Kidney capillary endothelial cell (primary cell): ENCODE data around the gene GPR55.

Source experiments
- DNase-seq: peaks from one replicate; pipeline ENCODE4 v3.0.0-alpha.2; 2018; ENCODE audit warnings: low spot score

GPR55 gene

DNA sequence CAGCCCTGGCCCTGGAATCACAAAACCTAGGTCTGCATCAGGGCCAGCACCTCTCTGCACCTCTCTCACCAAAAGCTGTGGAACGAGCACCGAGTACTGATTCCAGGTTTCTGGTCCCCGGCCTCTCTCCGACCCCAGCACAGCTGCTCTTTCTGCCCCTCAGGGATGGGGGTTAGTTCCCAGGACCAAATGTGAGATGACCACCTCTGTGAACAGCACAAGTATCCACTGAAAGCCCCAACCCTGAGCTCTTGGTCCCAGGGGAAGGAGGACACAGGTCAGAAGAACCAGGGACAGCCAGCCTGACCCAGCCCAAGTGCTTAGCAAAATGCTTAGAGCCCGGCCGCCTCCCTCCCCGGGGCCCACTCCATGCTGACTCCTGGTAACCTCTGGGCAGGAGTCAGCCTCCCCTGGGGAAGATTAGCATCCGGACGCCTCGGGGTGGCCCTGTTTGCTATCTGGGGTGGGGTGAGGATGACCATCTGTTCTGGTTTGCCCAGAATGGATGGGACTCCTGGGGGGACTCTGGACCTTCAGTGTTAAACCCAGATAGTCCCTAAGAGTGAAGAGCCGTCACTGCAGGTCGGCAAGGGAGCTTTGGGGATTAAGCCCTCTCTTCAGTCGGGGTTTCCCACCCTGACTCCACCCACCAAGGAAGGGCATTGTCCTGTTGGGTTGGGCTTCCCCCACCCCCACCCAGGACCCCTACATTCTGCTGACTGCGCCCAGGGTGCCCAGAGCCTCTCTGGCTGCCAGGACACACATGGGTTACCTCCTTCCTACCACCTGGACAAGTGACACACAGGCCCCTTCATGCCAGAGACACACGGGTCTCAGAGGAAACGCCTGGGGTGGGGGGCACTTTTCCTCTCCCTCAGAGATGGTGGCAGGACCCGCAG is 9.4 kb upstream of the GPR55 start:
- no peak for DNase-seq

DNA sequence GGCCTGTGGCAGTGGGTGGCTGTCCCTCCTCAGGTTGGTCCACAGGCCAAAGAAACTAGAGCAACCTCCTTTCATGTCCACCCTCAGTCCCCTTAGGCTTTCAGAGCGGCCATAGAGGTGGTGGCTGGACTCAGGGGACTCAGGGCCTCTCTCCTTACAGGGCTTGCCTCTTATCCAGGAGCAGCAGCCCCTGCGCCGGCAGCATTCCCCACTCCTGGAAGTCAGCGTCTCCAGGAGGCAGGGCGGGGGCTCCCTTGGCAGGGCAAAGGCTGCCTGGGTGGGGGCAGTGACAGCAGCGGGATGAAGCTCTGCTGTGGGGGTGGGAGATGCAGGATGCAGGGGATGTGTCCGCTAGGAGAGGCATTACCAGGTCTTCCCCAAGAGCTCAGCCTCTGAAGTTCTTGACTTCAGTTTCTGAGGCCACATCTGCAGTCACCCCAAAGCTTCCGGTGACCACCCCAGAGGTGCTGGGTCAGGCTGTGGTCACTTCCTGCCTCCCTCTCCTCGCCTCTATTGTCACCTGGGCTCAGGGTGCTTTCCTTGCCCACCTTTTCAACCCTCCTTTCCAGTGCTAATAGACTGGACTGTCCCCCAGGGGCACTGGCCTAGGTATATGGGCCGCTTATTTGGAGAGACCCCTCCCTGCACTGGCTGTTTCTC is 8.6 kb upstream of the GPR55 start:
- no peak for DNase-seq

DNA sequence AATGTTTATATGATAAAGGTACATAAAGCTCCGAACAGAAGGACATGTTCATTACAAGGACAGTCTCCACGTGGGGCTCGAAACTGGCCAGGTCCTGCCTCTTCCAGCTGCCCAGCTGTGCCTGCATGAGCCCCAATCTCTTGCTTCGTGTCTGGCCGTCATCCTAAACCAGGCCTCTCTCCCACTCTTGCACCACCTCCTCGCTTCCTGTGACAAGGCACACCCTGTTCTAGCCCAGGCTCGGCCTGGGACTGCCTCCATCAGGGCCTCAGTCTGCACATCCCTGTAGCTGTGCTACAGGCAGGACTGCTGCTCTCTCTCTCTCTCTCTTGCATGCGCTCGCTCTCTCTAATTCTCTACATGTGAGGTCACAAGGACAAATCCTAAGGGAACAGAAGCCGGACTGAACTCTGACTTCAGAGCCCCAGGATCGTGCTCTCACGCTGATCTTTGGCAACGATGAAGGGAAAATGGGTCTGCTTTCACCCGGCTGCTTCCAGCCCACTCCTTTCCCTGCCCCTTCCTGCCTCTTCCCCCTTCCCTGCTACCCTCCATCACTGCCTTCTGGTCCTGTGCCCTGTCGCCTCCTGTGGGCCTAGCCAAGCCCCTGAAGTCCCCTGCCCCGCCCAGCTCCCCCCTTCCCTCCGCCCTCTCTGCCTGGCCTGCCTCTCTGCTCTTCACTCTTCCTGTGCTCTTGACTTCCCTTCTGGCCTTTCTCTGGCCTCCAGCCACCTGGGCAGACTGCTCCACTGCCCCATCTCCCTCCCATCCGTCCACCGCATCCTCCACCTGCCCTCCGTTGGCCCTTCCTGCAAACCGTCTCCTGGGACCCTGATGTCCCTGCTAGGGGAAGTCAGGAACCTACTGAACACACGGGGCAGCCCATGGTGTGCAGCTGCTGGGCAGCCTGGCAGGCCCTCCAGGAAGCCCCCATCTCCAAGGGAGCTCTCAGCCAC is 7.8 kb upstream of the GPR55 start:
- DNase-seq, result no peak

DNA sequence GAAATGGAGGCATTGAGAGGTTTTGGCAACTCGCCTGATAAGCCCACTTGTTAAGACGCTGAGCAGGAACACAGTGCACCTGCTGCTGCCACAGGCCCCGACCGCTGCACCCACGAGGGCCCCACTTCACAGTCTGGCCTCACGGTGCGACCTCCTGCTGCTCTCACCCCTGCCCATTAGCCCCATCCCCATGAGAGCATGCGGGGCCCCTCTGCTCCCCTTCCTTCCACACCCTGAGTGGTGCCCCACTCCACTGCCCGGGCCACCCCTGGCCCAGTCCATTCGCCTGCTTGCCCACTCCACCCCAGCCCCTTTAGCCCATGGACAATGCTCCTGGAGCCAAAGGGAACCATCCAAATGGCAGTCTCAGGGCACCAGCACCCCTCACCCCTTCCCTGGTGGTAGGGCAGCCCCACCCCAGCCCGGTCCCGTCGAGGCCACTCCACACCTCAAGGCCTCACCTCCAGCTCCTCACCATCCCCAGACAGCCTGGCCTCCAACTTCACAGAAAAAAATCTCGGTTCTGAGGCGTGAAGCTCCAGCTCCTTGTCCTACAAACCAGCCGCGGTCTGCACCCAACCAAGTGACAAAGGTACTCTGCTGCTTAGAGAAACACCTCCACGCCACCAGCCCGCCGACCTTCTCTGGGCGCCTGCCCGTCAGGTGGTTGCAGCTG is 6.7 kb upstream of the GPR55 start:
- no peak for DNase-seq

DNA sequence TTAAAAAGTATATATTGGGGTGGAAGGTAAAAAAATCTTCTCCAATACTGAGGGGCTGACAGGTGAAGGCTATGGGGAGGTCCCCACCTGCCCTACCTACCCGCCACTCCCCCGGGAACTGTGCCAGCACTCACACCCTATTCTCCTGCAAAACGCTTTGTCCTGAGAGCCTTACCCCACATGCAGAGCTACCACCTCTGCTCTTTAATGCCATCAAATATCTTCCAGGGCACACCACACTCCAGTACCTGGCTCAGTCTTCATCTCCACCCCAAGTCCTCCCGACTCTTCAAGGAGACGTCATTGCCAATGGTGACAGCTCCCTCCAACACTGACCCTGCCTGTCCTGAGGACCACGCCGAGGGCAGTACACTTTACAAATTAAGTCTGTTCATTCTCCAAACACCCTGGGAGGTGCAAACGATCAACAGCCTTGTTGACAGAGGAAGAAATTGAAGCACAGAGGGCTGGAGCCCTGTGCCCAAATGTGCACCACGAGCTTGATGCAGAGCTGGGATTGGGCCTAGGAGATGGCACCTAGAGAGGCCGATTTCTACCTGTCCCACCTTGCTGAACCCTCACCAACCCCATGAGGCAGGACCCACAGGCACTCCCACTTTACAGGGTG is 6.0 kb upstream of the GPR55 start:
- no peak for DNase-seq

DNA sequence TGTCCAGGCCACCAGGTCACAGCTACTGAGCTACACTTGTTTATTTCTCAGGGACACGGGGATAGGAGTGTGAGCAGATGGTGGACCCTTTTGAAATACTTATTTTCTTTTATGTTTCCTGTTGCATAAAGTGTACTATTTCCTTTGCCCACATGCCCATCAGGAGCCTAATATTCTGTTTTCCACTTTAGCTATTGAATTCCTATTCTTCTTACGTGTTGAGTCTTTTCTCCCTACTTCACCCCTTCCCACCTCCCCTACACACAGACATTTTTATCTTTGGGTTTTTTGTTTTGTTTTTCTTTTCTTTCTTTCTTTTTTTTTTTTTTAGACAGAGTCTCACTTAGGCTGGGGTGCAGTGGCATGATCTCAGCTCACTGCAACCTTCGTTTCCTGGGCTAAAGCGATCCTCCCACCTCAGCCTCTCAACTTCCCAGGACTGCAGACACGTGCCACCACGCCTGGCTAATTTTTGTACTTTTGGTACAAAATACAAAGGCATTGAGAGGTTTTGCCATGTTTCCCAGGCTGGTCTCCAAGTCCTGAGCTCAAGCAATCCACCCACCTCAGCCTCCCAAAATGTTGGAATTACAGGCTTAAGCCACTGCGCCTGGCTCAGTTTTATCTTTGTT is 5.2 kb upstream of the GPR55 start:
- no peak for DNase-seq

DNA sequence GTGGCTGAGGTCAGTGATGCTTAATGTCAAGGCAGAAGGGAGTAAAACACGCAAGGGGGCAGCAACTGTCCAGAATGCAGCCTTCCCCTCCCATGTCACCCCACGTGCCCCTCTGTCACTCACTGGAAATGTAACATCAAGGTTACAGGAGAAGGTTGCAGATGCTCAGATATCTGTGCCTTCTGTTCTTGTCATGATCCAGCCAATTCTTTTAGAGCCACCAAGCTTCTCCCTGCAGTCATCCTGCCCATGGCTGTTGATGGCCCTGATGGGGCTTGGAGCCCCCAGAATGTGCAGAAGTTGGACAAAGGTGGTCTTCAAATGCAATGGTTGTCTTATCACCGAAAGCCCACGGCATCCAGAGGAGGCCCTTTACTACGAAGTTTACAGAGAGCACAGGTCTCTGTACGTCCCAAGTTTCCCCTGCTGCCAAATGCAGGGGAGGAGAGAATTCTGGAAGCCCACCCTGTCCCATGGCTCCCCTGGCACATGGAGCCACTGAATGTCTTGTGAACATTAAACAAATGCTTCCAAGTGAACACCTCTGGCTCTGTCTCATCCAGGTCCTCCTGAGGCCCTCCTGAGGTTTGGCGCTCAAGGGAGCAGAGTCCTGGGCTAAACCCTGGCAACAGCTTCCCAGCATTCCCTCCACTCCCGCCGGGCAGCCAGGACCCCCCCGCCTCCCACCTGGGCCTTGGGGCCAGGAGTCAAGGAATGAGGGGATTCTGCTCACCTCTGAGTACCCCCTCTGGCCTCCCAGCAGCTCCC is 4.5 kb upstream of the GPR55 start:
- no peak for DNase-seq

DNA sequence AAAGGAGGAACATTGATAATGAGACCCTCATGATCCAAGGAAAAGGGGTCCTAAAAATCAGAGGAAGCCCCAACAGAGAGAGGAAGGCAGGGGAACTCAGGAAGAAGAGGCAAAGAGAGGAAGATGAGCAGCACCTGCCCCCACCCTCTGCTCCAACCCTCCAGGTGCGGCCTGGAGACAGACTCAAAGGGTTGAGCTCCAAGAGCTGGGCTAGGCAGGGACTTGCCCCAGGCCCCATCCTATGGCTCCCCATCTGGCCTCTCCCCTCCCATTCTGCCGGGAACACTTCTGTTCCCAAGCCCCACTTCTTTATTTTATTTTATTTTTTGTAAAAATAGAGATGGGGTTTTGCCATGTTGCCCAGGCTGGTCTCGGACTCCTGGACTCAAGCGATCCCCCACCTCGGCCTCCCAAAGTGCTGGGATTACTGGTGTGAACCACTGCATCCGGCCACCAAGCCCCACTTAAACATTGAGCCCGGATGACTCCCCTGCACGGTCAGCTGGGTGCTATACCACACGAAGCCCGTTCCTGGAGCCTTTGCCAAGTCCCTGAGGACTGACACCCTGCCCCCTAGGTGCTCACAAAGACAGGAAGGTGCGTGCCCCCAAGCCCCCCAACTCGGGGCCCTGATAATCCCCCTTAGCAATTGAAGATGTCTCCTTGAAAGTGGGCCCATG is 3.8 kb upstream of the GPR55 start:
- DNase-seq, result no peak

DNA sequence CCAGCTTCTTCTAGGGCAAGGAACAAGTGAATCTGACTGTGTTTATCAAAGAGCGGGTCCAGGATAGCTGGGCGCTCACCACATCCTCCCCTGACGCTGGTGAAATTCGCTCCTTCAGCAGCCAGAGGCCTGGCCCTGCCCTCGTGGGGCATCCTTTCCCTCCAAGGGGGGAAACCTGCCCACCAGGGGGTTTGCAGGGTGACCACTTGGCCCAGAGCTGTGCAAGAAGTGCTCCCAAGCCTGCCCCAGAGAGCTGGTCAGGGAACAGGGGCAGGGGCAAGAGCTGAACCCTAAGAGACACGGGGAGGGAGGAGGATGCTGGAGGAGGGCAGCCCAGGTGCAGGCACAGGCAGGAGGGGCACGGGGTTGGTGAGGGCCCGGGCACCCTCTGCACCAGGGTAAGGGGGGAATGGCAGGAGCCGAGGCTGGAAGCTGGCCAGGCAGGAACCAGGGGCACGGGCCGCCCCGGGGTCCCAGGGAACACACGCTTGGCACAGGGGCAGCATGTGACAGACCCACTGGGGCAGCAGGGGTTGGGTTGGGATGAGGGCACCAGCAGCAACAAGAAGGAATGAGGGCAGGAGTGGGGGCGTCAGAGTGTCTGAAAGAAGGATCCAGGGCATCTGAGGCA is 2.8 kb upstream of the GPR55 start:
- DNase-seq, result no peak

DNA sequence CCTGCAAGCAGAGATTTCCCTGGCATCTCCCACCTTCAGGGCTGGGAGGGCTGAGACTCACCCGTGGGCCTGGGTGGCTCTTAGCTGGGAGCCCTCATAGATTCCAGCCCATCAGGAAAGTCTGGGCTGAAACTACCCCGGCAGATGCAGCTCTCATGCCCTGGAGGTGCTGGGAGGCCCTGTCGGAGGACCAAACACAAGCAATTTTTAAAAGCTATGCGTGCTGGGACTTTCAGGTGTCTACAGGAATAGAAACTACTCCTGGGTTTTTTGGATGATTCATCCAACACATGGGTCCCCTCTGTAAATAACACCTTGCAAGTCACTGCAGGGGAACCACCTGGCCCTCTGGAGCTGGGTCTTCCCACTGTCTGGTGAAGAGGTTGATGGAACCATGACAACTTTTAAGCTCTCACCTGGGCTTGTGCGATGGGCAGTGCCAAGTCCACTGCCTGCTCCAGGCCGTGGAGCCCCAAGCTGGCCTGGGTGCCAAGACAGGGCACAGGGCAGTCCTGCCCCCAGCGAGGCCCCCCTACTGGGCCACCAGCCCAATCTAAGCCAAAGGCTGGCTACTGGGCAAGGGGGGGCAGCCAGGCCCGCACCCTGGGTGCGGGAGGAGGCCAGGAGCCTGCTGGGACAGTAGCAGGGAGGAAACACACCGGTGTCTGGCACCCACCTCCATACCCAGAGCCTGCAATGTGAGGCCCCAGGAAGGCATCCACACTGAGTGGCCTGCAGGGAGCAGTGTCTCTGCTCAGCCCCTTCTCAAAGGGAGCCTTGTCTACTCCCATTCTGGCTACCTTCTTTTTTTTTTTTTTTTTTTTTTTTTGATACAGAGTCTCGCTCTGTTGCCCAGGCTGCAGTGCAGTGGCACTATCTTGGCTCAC is 1.1 kb upstream of the GPR55 start:
- DNase-seq, result no peak

DNA sequence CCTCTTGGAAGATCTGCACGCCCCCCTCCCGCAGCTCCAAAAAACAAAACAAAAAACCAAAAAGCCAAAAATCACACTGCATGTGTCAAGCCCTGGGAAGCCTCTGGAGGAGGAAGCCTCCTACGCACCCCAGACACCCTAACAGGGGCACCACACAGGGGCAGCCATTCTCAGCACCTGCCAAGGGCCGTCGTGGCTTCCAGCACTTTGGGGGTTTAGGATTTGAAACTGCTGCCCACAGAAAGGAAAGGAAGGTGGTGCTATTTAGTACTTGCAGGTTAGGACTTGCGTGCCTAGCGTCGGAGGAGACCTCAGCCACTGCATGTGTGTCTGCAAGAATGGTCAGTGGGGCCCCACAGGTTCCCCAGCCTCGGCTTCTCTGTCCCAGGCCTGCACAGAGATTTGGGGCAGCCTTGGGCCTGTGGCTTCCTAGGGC is 419 bp upstream of the GPR55 start:
- DNase-seq, result no peak

DNA sequence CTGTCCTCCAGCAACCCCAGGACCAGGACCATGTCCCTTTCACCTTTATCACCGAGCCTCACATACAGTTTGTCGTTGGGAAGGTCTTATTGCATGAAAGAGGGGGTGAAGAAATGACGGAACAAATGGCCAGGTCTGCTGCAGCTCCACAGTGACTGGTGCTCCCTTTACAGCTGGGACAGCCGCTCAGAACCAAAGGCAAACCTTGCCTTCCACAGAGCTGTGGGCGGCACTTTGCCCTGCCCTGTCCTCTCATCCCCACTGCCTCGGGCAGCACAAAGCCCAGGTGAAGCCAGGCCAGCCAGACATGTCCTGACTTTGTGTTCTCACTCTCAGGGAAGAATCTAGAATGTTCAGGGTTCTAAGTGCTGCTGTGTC is 961 bp downstream of the GPR55 start:
- DNase-seq, result no peak

DNA sequence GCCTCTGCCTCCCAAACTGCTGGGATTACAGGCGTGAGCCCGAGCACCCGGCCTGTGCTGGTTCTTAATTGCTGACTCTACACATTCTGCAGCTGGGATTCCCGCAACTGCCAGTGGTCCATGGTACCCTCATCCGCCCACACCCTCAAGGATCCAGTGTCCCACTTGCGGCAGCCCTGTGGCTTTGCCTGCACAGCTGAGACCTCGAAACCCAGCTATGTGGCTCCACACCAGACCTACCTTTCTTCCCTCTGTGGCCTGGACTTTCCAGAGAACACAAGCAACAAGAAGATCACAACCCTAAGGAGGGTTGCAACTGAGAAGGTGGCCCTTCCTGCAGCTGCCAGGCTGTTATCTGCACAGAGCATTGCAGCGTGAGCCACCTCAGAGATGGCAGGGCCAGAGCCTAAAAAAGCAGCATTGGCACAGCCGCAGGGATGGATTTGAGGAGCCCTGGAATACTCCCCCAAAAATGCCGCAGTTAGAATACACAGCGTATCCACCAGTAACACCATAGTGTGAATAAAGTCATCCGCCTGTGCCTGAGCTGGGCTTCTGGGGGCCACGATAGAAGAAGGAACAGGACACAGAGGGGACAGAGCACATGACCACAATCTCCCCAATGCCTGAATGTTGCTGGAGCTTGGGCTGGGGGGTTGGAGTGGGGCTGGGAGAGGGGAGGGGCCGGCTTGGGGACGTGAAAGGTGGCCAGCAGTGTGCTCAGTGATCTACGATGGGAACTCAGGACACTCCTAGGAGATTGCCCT is 1.9 kb downstream of the GPR55 start:
- no peak for DNase-seq

DNA sequence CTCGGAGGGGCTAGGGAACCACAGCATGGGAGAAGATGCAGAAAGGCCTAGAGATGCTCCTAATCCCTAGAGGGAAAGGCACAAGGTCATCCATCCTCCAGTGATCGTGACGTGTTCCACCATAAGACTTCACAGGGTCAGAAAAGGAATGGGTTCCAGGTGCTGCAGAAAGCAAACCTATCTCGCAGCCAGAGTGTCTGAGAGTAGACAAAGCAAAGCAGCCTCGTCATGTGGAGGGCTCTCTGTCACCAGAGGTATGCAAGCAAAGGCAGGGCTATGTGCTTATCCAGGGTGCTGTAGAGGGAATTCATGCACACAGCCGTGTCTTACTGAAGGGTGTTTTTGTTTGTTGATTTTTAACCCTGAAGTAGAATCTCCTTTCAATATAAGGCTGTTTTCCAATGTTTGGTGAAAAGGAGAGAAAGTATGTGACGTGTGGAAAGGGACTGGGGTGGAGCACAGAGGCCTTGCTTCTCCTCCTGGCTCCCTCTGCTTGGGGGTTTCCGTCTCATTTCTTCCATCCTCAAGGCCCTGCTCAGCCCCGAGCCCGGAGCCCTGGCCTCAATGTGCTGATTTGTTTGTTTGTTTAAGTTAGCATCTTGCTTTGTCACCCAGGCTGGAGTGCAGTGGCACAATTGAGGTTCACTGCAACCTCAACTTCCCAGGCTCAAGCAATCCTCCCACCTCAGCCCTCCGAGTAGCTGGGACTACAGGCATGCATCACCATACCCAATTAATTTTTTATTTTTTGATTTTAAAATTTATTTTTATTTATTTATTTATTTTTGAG is 3.0 kb downstream of the GPR55 start:
- no peak for DNase-seq

DNA sequence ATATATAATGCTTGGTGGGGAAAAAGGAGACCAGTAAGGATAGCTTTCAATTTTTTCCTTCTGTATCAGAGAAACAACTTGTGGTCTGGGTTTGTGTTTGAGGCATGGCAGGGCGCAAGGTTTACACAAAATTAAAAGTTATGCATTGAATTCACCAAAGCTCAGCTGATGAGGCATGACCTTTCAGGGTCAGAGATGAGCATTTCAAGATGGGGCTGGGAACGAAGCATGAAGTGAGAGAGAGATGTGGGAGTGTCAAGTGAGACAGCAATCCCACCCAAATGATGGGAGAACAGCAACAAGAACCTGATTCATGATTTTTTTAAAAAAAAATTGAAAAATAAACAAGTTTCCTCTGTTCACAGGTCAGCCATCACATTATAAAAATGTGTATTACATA is 4.9 kb downstream of the GPR55 start:
- DNase-seq, result no peak

DNA sequence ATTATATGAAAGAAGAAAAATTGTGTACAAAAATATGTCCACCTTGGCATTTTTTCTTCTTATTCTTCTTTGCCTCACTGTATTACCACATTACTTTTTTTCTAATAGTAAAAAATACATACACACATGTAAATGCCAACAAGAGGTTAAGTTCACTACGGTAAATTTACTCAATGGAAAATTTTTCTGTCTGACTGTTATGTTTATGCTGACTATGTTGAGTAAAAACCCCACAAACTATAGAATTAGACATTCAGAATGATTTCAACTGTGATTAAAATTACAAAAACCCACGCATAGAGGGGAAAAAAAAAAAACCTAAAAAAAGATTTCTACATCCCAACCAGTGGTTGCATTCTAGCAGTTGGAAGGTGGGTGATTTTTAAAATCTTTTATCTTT is 5.4 kb downstream of the GPR55 start:
- DNase-seq, result no peak
